Right lobe of liver (tissue), 4 donors: ENCODE measurements around the gene EML4.

Experiments used
- POLR2A ChIP-seq: fragments of 450-650 bp; IDR thresholded peaks from one replicate; pipeline ENCODE4 v1.6.1; 2017; ENCODE audit warnings: antibody characterized with exemption, mild to moderate bottlenecking
- TF ChIP-seq, protein P1 (sequence below), 4 donors: fragments of 200-600 bp in 3 of 4; fragments of 450-650 bp in 1 of 4; IDR thresholded peaks; one replicate each; pipeline versions ENCODE4 v1.5.1 to v1.8.0; 2016 to 2022; ENCODE audit warnings: antibody characterized with exemption in 4 of 4, mild to moderate bottlenecking in 2 of 4
- donor health status: DM: no; HTN: no; CAD: no.
- donor health status: DM: no; HTN: no; CAD: no.
- donor health status: DM: no; HTN: yes; CAD: no.

DNA sequence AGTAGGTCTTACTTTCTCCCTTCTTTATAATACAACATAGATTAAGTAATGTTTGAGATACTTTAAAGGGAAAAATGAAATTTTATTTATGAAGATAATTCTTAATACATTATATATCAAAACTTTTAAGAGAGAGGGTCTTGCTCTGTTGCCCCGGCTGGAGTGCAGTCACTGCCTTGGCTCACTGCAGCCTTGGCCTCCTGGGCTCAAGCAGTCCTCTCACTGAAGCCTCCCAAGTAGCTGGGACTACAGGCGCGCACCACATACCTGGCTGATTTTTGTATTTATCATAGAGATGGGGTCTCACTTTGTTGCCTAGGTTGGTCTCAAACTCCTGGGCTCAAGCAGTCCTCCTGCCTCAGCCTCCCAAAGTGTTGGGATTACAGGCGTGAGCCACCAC lies 97.1 kb downstream of the EML4 start:
- no peak for TF ChIP-seq POLR2A
- TF ChIP-seq, protein P1, sequence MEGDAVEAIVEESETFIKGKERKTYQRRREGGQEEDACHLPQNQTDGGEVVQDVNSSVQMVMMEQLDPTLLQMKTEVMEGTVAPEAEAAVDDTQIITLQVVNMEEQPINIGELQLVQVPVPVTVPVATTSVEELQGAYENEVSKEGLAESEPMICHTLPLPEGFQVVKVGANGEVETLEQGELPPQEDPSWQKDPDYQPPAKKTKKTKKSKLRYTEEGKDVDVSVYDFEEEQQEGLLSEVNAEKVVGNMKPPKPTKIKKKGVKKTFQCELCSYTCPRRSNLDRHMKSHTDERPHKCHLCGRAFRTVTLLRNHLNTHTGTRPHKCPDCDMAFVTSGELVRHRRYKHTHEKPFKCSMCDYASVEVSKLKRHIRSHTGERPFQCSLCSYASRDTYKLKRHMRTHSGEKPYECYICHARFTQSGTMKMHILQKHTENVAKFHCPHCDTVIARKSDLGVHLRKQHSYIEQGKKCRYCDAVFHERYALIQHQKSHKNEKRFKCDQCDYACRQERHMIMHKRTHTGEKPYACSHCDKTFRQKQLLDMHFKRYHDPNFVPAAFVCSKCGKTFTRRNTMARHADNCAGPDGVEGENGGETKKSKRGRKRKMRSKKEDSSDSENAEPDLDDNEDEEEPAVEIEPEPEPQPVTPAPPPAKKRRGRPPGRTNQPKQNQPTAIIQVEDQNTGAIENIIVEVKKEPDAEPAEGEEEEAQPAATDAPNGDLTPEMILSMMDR (IDR thresholded peaks at IDR 0.05): no peak
